IMR-90 (cell line): ENCODE measurements around the gene RBBP8NL.

Experiments used
- BHLHE40 ChIP-seq: fragments of 150-350 bp; IDR thresholded peaks from 2 replicates; pipeline ENCODE4 v1.6.1; 2016; ENCODE audit warnings: mild to moderate bottlenecking, low read depth, low read length
- CEBPB ChIP-seq: IDR thresholded peaks from 2 replicates; pipeline ENCODE4 v1.6.1; 2012; ENCODE audit warnings: low read depth, low read length, improper control_type of control experiment
- CHD1 ChIP-seq: IDR thresholded peaks from 2 replicates; pipeline ENCODE4 v1.6.1; 2012; ENCODE audit warnings: low read depth, low read length, improper control_type of control experiment
- FOS ChIP-seq: fragments of 150-350 bp; IDR thresholded peaks from 2 replicates; pipeline ENCODE4 v1.6.1; 2016; ENCODE audit warnings: low read depth, low read length
- MAZ ChIP-seq: IDR thresholded peaks from 2 replicates; pipeline ENCODE4 v1.6.1; 2012; ENCODE audit warnings: low read depth, mild to moderate bottlenecking, low read length, improper control_type of control experiment, moderate library complexity, borderline replicate concordance
- MXI1 ChIP-seq: IDR thresholded peaks from 2 replicates; pipeline ENCODE4 v1.6.1; 2012; ENCODE audit warnings: low read depth, mild to moderate bottlenecking, low read length, moderate library complexity, borderline replicate concordance
- NFE2L2 ChIP-seq: fragments of 150-350 bp; IDR thresholded peaks from 2 replicates; pipeline ENCODE4 v1.6.1; 2016; ENCODE audit warnings: low read depth, mild to moderate bottlenecking, low read length
- POLR2A ChIP-seq: IDR thresholded peaks from 2 replicates; pipeline ENCODE4 v1.6.1; 2012; ENCODE audit warnings: mild to moderate bottlenecking, low read depth, low read length
- RAD21 ChIP-seq: IDR thresholded peaks from 2 replicates; pipeline ENCODE4 v1.6.1; 2012; ENCODE audit warnings: low read length, improper control_type of control experiment
- RFX5 ChIP-seq: IDR thresholded peaks from 2 replicates; pipeline ENCODE4 v1.8.0; 2012; ENCODE audit warnings: low read depth, mild to moderate bottlenecking, low read length, moderate library complexity
- SMC3 ChIP-seq: fragments of 150-350 bp; IDR thresholded peaks from 2 replicates; pipeline ENCODE4 v1.6.1; 2016; ENCODE audit warnings: low read depth, mild to moderate bottlenecking, antibody characterized with exemption, low read length, moderate library complexity
- TF ChIP-seq, protein P1 (sequence below): conservative IDR thresholded peaks from 2 replicates; pipeline ENCODE4 v1.5.1; 2012; ENCODE audit warnings: mild to moderate bottlenecking, low read depth, low read length, improper control_type of control experiment
- TF ChIP-seq, protein P2 (sequence below): fragments of 150-350 bp; IDR thresholded peaks from 2 replicates; pipeline ENCODE4 v1.6.1; 2017; ENCODE audit warnings: mild to moderate bottlenecking, antibody characterized with exemption, low read length, low read depth
- TF ChIP-seq, protein P3 (sequence below): fragments of 150-350 bp; IDR thresholded peaks from 2 replicates; pipeline ENCODE4 v1.6.1; 2016; ENCODE audit warnings: low read depth, mild to moderate bottlenecking, low read length, moderate library complexity, borderline replicate concordance

DNA sequence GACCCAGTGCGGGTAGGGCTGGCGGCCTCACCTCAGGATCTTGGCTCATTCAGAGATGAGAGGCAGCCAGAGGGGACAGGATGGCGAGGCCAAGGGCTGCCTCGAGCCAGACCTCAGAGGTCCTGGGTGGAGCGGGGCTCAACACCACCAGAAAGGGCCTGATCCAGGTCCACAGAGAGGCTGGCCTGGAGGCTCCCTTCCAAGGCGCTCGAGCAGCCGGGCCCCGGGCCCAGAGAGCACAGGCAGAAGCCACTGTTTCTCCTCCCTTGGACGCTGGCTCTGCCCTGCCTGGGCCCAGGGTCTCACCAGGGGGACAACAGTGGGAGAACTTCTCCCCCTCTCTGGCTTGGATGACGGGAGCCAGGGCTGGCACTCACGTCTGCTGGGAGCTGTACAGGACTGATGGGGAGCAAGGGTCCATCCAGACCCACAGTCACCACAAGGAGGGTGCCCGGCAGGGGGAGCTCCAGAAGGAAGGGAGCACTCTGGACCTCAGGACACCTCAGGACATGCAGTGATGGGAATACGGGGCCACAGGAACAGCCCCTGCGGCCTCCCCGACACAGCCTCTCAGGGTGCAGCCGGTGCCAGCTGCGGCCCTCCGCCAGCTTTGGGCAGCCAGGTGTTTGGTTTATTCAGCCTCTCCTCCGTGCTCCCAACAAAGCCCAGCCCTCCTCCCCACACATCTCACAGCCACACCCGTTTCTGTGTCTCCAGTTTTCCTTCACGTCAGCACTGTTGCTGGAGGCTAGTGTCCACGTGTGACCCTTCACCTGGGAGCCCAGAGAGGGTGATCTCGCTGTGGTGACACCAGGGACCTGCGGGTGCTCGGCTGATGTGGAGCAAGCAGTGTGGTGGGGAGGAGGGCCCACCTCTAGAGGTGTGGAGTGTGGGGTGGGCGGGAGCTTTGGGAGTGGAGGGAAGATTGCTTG lies 31.8 kb downstream of the RBBP8NL start:
- TF ChIP-seq, protein P1, sequence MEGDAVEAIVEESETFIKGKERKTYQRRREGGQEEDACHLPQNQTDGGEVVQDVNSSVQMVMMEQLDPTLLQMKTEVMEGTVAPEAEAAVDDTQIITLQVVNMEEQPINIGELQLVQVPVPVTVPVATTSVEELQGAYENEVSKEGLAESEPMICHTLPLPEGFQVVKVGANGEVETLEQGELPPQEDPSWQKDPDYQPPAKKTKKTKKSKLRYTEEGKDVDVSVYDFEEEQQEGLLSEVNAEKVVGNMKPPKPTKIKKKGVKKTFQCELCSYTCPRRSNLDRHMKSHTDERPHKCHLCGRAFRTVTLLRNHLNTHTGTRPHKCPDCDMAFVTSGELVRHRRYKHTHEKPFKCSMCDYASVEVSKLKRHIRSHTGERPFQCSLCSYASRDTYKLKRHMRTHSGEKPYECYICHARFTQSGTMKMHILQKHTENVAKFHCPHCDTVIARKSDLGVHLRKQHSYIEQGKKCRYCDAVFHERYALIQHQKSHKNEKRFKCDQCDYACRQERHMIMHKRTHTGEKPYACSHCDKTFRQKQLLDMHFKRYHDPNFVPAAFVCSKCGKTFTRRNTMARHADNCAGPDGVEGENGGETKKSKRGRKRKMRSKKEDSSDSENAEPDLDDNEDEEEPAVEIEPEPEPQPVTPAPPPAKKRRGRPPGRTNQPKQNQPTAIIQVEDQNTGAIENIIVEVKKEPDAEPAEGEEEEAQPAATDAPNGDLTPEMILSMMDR: no peak
- TF ChIP-seq POLR2A (no peak), SMC3 (no peak), RAD21 (no peak), MAZ (no peak), BHLHE40 (no peak), MXI1 (no peak), CHD1 (no peak), FOS (no peak), CEBPB (no peak), RFX5 (no peak), NFE2L2 (no peak)
- TF ChIP-seq, protein P2, sequence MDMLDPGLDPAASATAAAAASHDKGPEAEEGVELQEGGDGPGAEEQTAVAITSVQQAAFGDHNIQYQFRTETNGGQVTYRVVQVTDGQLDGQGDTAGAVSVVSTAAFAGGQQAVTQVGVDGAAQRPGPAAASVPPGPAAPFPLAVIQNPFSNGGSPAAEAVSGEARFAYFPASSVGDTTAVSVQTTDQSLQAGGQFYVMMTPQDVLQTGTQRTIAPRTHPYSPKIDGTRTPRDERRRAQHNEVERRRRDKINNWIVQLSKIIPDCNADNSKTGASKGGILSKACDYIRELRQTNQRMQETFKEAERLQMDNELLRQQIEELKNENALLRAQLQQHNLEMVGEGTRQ: no peak
- TF ChIP-seq, protein P3, sequence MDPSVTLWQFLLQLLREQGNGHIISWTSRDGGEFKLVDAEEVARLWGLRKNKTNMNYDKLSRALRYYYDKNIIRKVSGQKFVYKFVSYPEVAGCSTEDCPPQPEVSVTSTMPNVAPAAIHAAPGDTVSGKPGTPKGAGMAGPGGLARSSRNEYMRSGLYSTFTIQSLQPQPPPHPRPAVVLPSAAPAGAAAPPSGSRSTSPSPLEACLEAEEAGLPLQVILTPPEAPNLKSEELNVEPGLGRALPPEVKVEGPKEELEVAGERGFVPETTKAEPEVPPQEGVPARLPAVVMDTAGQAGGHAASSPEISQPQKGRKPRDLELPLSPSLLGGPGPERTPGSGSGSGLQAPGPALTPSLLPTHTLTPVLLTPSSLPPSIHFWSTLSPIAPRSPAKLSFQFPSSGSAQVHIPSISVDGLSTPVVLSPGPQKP: no peak
